Measurements from ENCODE around the gene PABPC1L.

Gene PABPC1L

GRCh38 chr20:44970243-44970757 lies 60.4 kb downstream of the PABPC1L start:
- peak; percentile 55 for DNase-seq

GRCh38 chr20:44973053-44973452 lies 63.2 kb downstream of the PABPC1L start:
- no peak for DNase-seq

- no peak for DNase-seq
These were observed 66.8 kb downstream of the PABPC1L start for GRCh38 chr20:44976698-44977097.

GRCh38 chr20:44979090-44979621 lies 69.3 kb downstream of the PABPC1L start:
- no peak for DNase-seq

GRCh38 chr20:44981736-44982406 lies 72.0 kb downstream of the PABPC1L start:
- DNase-seq = no peak

- DNase-seq = no peak
These were observed 73.3 kb downstream of the PABPC1L start for GRCh38 chr20:44983093-44983674.

GRCh38 chr20:44988631-44989171 lies 78.8 kb downstream of the PABPC1L start:
- DNase-seq = no peak

Measured in DMS53 (cell line).